NCI-H146 treated with DMSO at 0.1 percent for 48 hours (cell line): Measurements from ENCODE around the gene BRD9.
A peak's percentile ranks its signal among the peaks of the same experiment; 100 is the strongest.
"Not testable (repeated sequence)": the region's sequence is repeated elsewhere in the genome, so short reads cannot be mapped to it uniquely, and the experiment has no call there.

Source experiments
- DNase-seq: peaks from one replicate; lab custom pipeline; 2025; ENCODE audit not compliant: unreplicated experiment; lab: John Stamatoyannopoulos, UW

Gene BRD9

GRCh38 chr5:892394-893136, at the start of gene BRD9, which contains the start of gene TRIP13:
Gene BRD9 (minus strand): TSS chr5:892801. CDS start chr5:892657, 144 bp downstream.
Gene TRIP13 (plus strand): TSS chr5:892884. CDS start chr5:892999, 115 bp downstream.
- DNase-seq, result peak; percentile 6

DNA sequence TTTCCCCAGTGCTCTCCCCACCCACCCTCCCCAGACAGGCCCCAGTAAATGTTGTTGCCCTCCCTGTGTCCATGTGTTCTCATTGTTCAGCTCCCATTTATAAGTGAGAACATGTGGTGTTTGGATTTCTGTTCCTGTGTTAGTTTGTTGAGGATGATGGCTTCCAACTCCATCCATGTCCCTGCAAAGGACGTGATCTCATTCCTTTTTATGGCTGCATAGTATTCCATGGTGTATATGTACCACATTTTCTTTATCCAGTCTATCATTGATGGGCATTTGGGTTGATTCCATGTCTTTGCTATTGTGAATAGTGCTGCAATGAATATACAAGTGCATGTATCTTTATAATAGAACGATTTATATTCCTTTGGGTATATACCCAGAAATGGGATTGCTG, 48.1 kb upstream of the BRD9 start:
- not testable (repeated sequence) for DNase-seq

GRCh38 chr5:939368-939767, 46.8 kb upstream of the BRD9 start:
- no peak for DNase-seq

GRCh38 chr5:937151-937924, 44.7 kb upstream of the BRD9 start:
- DNase-seq, result no peak

DNA sequence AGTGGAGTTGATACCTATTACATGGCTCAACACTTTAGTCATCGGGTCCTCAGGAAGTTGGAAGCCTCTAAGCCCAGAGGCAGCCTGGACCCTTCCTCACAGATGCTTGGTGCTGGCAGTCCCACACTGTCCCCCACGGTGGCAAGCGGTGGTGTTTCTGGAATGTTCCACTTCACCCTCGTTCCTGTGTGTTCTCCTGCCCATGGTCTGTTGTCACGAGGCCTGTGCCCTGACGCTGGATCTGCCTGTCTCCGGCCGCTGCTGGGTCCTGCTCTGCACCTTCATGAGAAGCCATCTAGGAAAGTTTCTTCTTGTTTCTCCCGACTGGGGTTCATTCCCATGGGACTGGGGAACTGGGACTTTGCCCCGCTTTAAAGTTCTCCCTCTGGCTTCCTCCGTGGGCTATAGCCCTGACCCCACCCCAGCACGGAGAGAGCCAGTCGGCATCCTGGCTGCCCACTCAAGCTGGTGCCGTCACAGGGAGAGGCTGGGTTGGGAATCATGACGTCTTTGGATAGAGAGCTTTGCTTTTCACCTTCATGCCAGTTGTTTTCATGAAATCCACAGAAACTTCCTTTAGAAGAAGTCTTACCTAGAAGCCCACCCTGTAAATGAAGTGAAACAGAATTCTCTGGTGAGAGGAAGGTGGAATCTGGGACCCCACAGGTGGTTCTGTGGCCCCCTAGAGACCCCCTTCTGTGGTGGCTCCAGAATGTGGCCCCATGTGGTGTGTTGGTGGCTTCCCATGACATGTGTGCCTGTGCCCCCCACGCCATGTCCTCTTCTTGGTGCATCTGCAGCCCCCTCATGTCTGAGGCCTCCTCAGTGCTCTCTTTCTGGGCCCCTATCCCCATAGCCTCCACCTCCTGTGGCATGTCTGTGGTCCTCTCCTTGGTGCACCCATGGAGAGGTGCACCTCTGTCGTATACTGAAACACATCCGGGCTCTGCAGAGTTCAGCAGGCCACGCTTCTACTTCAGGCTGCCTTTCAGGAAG, 43.8 kb upstream of the BRD9 start:
- no peak for DNase-seq

- no peak for DNase-seq
Measured at GRCh38 chr5:935510-936084, 43.0 kb upstream of the BRD9 start.

- DNase-seq, result not testable (repeated sequence)
Measured at GRCh38 chr5:934381-934967, 41.9 kb upstream of the BRD9 start.

DNA sequence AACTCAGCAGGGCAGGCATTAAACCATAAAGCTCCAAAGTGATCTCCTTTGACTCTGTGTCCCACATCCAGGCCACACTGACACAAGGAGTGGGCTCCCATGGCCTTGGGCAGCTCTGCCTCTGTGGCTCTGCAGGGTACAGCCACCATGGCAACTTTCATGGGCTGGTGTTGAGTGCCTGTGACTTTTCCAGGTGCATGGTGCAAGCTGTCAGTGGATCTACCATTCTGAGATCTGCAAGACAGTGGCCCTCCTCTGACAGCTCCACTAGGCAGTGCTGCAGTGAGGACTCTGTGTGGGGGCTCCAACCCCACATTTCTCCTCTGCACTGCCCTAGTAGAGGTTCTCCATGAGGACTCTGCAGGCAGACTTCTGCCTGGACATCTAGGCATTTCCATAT, 41.4 kb upstream of the BRD9 start:
- DNase-seq, result not testable (repeated sequence)

GRCh38 chr5:933251-933861, 40.8 kb upstream of the BRD9 start:
- no peak for DNase-seq

DNA sequence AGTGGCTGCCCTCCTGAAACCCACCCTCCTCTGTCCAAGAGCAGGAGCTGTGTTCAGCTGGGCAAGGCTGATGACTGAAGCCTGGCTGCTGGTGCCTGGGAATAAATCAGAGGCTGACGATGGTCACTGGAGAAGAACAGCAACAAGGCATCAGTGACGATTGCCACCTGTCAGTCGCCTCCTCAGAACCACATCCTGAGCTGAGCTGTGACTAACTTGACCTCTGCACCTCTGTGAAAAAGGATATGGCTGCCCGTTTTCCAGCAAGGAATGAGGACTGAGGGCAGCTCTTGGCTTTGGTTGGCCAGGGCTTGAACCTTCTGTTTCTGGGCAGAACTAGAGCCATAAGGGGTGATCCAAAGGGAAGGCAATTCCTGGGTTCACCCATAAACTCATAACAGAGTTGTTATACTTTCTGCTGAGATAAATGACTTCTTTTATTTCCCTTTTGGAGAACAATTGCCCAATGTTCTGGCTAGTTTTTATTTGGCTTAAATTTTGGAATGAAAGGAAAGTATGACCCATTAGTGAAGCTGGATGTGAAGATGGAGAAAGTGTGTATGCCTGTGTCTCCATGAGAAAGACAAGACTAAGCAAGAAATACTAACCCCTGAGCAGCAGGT, 40.1 kb upstream of the BRD9 start:
- DNase-seq, result no peak

- no peak for DNase-seq
Measured at GRCh38 chr5:932151-932627, 39.6 kb upstream of the BRD9 start.

DNA sequence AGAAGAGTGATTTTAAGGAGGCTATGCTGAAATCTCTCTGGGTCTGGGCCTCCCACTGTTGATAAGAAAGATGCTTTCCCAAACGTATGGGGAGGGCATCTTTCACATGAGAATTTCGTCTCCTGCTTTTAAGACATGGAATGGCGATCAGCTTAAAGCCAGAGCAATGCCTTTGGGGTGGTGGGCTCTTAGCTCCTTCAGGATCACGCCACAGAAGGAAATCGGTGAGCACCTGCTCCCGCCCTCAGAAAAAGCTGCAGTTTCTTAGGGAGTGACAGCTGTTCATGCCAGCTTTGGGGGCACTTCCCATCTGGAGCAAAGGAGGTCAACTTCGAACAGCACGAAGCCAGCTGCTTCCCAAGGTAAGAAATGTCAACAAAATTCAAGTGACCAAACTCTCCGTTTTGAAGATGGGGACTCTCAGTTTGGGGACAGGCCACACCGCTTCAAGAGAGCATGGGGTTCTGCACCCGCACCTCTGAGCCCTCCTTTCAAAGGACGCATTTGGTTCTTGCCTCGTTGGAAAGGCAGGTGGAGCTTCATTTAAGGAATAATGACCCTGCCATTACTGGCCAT, 39.1 kb upstream of the BRD9 start:
- DNase-seq, result no peak

- no peak for DNase-seq
Measured at GRCh38 chr5:930866-931265, 38.3 kb upstream of the BRD9 start.

- no peak for DNase-seq
Measured at GRCh38 chr5:929596-929995, 37.0 kb upstream of the BRD9 start.

- DNase-seq, result not testable (repeated sequence)
Measured at GRCh38 chr5:929182-929581, 36.6 kb upstream of the BRD9 start.

- no peak for DNase-seq
Measured at GRCh38 chr5:927172-928015, 34.8 kb upstream of the BRD9 start.

- no peak for DNase-seq
Measured at GRCh38 chr5:926417-927171, 34.0 kb upstream of the BRD9 start.
